Measurements from ENCODE around the gene WAS. TPM values are rescaled to one million over a fixed set of nuclear protein-coding genes. Genes with fewer than 3 reads are reported as not detected.
"Not testable (repeated sequence)": the region's sequence is repeated elsewhere in the genome, so short reads cannot be mapped to it uniquely, and the experiment has no call there.

WAS gene
- total RNA-seq, 4 donors from 2014 or later = 1.8 to 2.7 (median 2.5) TPM

DNA sequence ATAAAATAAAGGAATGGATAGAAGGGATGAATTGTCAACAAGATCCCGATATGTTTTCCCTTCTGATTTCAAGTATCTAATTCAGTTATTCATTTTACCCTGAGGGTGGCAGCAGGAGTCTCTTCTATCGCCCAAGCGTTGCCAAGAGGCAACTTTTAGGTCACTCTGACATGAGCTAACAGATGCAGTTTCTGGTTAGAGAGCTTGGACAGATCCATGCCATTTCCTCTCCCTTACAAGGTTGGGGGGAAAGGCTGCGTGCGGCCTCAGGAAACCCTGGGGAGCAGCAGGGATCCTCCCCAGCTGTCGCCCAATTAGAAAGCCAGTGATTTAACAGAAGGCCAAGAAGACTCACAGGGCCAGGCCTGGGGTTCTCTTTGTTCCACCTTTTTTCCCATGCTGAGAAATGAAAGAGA, 35.3 kb upstream of the WAS start:
- peak; percentile 4 to 29 for DNase-seq
- Histone ChIP-seq H3K36me3 (no peaks in the 10 kb centered on the region), H3K4me1 (peaks cover 0 to 4% of the 10 kb centered on the region in 2 donors), H3K27me3 (peaks cover 0 to under 1% (median 0%) of the 10 kb centered on the region in 3 donors), H3K9me3 (no peaks in the 10 kb centered on the region), H3K27ac (peak overlapping the region in 3 of 4 donors; percentile 23 to 63 (median 33)), H3K4me3 (no peak overlapping the region)
- in situ Hi-C loops (cut with MboI; ENCODE audit: low sequenced_read_pairs in 4 of 4) = loop anchor here in 1 of 4 donors (25.0 kb wide), 1 partner anchor 289 kb away; no protein-coding TSS in a partner anchor
- no peak for TF ChIP-seq POLR2A (IDR thresholded peaks at IDR 0.05)
- TF ChIP-seq, protein P1, sequence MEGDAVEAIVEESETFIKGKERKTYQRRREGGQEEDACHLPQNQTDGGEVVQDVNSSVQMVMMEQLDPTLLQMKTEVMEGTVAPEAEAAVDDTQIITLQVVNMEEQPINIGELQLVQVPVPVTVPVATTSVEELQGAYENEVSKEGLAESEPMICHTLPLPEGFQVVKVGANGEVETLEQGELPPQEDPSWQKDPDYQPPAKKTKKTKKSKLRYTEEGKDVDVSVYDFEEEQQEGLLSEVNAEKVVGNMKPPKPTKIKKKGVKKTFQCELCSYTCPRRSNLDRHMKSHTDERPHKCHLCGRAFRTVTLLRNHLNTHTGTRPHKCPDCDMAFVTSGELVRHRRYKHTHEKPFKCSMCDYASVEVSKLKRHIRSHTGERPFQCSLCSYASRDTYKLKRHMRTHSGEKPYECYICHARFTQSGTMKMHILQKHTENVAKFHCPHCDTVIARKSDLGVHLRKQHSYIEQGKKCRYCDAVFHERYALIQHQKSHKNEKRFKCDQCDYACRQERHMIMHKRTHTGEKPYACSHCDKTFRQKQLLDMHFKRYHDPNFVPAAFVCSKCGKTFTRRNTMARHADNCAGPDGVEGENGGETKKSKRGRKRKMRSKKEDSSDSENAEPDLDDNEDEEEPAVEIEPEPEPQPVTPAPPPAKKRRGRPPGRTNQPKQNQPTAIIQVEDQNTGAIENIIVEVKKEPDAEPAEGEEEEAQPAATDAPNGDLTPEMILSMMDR (IDR thresholded peaks at IDR 0.05 in 4 of 5, conservative IDR thresholded peaks at IDR 0.05 in 1 of 5) = peak in 2 of 5 experiments; percentile 26 to 35
- intact Hi-C loops (cut with DNase I; ENCODE audit: low total_unique reads) = loop anchor here (2.0 kb wide), 1 partner anchor 154 kb away; the partner anchor contains the start of gene HDAC6
- ATAC-seq = peak; percentile 76 to 91

DNA sequence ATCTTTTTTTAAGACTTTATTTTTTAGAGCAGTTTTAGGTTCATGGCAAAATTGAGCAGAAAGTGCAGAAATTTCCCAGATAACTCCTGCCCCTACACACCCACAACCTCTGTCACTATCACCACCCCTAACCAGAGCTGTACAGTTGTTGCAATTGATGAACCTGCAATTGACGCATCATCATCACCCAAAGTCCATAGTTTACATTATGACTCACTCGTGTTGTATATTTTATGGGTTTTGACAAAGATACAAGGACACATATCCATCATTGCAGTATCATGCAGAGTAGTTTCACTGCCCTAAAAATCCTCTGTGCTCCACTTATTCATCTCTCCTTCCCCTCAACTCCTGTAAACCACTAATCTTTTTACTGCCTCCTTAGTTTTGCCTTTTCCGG, 34.5 kb upstream of the WAS start:
- Histone ChIP-seq H3K27ac (peak overlapping the region in 1 of 4 donors; percentile 63), H3K4me3 (no peak overlapping the region), H3K36me3 (no peaks in the 10 kb centered on the region), H3K27me3 (peaks cover 0 to 3% (median 0%) of the 10 kb centered on the region in 3 donors), H3K9me3 (no peaks in the 10 kb centered on the region), H3K4me1 (peaks cover 0 to 4% of the 10 kb centered on the region in 2 donors)
- intact Hi-C loops (cut with DNase I; ENCODE audit: low total_unique reads) = loop anchor here (2.0 kb wide), 1 partner anchor 154 kb away; the partner anchor contains the start of gene HDAC6
- in situ Hi-C loops (cut with MboI; ENCODE audit: low sequenced_read_pairs in 4 of 4) = loop anchor here in 1 of 4 donors (25.0 kb wide), 1 partner anchor 288 kb away; no protein-coding TSS in a partner anchor
- TF ChIP-seq, protein P1 (IDR thresholded peaks at IDR 0.05 in 4 of 5, conservative IDR thresholded peaks at IDR 0.05 in 1 of 5) = no peak
- no peak for TF ChIP-seq POLR2A (IDR thresholded peaks at IDR 0.05)
- DNase-seq (no peak), ATAC-seq (no peak)

DNA sequence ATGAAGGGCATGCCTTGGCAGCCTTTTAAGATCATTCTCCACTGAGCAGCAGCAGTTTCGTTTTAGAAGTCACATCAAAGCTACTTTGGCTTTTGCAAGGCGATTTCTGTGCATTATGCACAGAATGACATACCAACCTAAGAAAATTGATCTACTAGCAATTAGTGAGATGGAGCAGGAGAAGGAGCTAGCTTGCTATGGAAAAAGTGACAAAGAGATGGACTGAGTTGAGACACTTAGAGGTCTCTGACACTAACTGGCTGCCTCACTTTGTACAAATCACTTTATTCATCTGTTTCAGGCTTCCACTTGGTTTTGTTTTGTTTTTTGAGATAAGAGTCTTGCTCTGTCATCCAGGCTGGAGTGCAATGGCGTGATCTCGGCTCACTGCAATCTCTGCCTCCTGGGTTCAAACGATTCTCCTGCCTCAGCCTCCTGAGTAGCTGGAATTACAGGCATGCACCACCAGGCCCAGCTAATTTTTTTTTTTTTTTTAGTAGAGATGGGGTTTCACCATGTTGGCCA, 31.5 kb upstream of the WAS start:
- ATAC-seq; intact Hi-C loops (cut with DNase I; ENCODE audit: low total_unique reads): not testable (repeated sequence)
- in situ Hi-C loops (cut with MboI; ENCODE audit: low sequenced_read_pairs in 4 of 4) = loop anchor here in 1 of 4 donors (25.0 kb wide), 1 partner anchor 160 kb away; the partner anchor contains the start of gene HDAC6

DNA sequence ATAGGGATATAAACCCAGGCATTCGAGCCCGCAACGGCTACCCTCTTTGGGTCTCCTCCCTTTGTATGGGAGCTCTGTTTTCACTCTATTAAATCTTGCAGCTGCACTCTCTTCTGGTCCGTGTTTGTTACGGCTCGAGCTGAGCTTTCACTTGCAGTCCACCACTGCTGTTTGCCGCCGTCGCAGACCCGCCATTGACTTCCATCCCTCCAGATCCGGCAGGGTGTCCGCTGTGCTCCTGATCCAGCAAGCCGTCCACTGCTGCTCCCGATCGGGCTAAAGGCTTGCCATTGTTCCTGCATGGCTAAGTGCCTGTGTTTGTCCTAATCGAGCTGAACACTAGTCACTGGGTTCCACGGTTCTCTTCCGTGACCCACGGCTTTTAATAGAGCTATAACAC, 28.9 kb upstream of the WAS start:
- H3K27me3 ChIP-seq; DNase-seq; ATAC-seq; H3K27ac ChIP-seq; intact Hi-C loops (cut with DNase I; ENCODE audit: low total_unique reads); H3K4me3 ChIP-seq; H3K4me1 ChIP-seq; H3K36me3 ChIP-seq; H3K9me3 ChIP-seq: not testable (repeated sequence)
- in situ Hi-C loops (cut with MboI; ENCODE audit: low sequenced_read_pairs in 4 of 4) = loop anchor here in 1 of 4 donors (25.0 kb wide), 1 partner anchor 158 kb away; the partner anchor contains the start of gene HDAC6

More for the DNA sequence above, 31.5 kb upstream of the WAS start:
- not testable (repeated sequence) for H3K36me3 ChIP-seq, DNase-seq, H3K4me1 ChIP-seq, H3K9me3 ChIP-seq, H3K27ac ChIP-seq, H3K4me3 ChIP-seq, H3K27me3 ChIP-seq

DNA sequence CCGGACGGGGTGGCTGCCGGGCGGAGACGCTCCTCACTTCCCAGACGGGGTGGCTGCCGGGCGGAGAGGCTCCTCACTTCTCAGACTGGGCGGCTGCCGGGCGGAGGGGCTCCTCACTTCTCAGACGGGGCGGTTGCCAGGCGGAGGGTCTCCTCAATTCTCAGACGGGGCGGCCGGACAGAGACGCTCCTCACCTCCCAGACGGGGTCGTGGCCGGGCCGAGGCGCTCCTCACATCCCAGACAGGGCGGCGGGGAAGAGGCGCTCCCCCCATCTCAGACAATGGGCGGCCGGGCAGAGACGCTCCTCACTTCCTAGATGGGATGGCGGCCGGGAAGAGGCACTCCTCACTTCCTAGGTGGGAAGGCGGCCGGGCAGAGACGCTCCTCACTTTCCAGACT, 23.9 kb upstream of the WAS start:
- DNase-seq; H3K27me3 ChIP-seq; H3K9me3 ChIP-seq; H3K4me3 ChIP-seq; H3K27ac ChIP-seq; ATAC-seq; H3K36me3 ChIP-seq; H3K4me1 ChIP-seq; intact Hi-C loops (cut with DNase I; ENCODE audit: low total_unique reads): not testable (repeated sequence)
- in situ Hi-C loops (cut with MboI; ENCODE audit: low sequenced_read_pairs in 4 of 4) = loop anchor here in 1 of 4 donors (25.0 kb wide), 1 partner anchor 153 kb away; the partner anchor contains the start of gene HDAC6

DNA sequence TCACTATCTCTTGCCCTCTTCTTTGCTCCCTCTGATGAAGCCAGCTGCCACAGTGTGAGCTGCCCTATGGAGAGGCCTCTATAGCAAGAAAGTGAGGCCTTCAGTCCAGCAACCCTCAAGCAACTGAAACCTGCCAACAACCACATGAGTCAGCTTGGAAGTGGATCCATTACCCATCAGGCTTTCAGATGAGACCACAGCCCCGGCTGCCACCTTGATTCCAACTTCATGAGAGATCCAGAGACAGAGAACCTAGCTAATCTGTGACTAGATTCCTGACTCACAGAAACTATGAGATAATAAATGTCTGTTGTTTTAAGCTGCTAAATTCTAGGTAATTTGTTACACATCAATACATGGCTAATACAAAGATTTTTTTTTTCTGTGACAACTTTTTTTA, 20.4 kb upstream of the WAS start:
- Histone ChIP-seq H3K4me1 (no peaks in the 10 kb centered on the region), H3K27ac (no peak overlapping the region), H3K4me3 (no peak overlapping the region), H3K36me3 (no peaks in the 10 kb centered on the region), H3K27me3 (no peaks in the 10 kb centered on the region), H3K9me3 (no peaks in the 10 kb centered on the region)
- no peak for TF ChIP-seq POLR2A (IDR thresholded peaks at IDR 0.05)
- TF ChIP-seq, protein P1 (IDR thresholded peaks at IDR 0.05 in 4 of 5, conservative IDR thresholded peaks at IDR 0.05 in 1 of 5) = no peak
- in situ Hi-C loops (cut with MboI; ENCODE audit: low sequenced_read_pairs in 4 of 4) = loop anchor here in 1 of 4 donors (25.0 kb wide), 1 partner anchor 149 kb away; the partner anchor contains the start of gene HDAC6
- DNase-seq (no peak), ATAC-seq (no peak)
- intact Hi-C loops (cut with DNase I; ENCODE audit: low total_unique reads) = no loop called here
